Smooth muscle cell (in vitro differentiated cells): Measurements from ENCODE around the gene KIF16B. TPM values are rescaled to one million over a fixed set of nuclear protein-coding genes. Genes with fewer than 3 reads are reported as not detected.

Source experiments
- DNase-seq: peaks from one replicate; lab custom pipeline; 2025; ENCODE audit not compliant: unreplicated experiment; lab: John Stamatoyannopoulos, UW
- H2AFZ ChIP-seq: fragments of 200-600 bp; sonication (generic); 2 replicates; pipeline ENCODE4 v1.6.0; 2016; ENCODE audit warnings: antibody characterized with exemption, low read depth, mild to moderate bottlenecking
- H3F3A ChIP-seq: fragments of 200-600 bp; sonication (generic); 2 replicates; pipeline ENCODE4 v1.6.0; 2017; ENCODE audit warnings: antibody characterized with exemption, low read depth
- H3K27ac ChIP-seq: fragments of 200-600 bp; sonication (generic); 2 replicates; pipeline ENCODE4 v1.5.1; 2016; ENCODE audit warnings: low read depth, mild to moderate bottlenecking
- H3K27me3 ChIP-seq: fragments of 200-600 bp; sonication (generic); 2 replicates; pipeline ENCODE4 v1.6.1; 2016; ENCODE audit warnings: low read depth, mild to moderate bottlenecking
- H3K36me3 ChIP-seq: fragments of 200-600 bp; sonication (generic); 2 replicates; pipeline ENCODE4 v1.5.1; 2016; ENCODE audit warnings: low read depth
- H3K4me1 ChIP-seq: fragments of 200-600 bp; sonication (generic); 2 replicates; pipeline ENCODE4 v1.5.1; 2016; ENCODE audit warnings: low read depth
- H3K4me2 ChIP-seq: fragments of 200-600 bp; sonication (generic); 2 replicates; pipeline ENCODE4 v1.6.0; 2016; ENCODE audit warnings: mild to moderate bottlenecking
- H3K4me3 ChIP-seq: fragments of 200-600 bp; sonication (generic); 2 replicates; pipeline ENCODE4 v1.5.1; 2016; ENCODE audit warnings: mild to moderate bottlenecking
- H3K79me2 ChIP-seq: fragments of 200-600 bp; sonication (generic); 2 replicates; pipeline ENCODE4 v1.6.0; 2016; ENCODE audit warnings: low read depth, mild to moderate bottlenecking
- H3K9ac ChIP-seq: fragments of 200-600 bp; sonication (generic); 2 replicates; pipeline ENCODE4 v1.6.0; 2016; ENCODE audit warnings: low read depth
- H3K9me3 ChIP-seq: fragments of 200-600 bp; sonication (generic); replicated peaks from 2 replicates; pipeline ENCODE4 v1.5.1; 2016; ENCODE audit warnings: low read depth
- H4K20me1 ChIP-seq: fragments of 200-600 bp; sonication (generic); 2 replicates; pipeline ENCODE4 v1.6.0; 2016; ENCODE audit warnings: low read depth
- WGBS: methylation state at CpG from one replicate; pipeline ENCODE4 v1.1.7; 2016; ENCODE audit warnings: low lambda C conversion rate; 5-methylcytosine and 5-hydroxymethylcytosine counted together
- polyA plus RNA-seq: library from polyadenylated mRNA; unstranded; fragments of >200 nt; fragmentation: Nextera tagmentation; extraction: Ambion mirVana; gene quantifications from 2 replicates; pipeline ENCODE4 v1.2.1, GENCODE V29; 2016
- total RNA-seq: library from RNA; depleted of rRNA; stranded (reverse); fragments of >200 nt; gene quantifications from 2 replicates; pipeline ENCODE4 v1.2.3, GENCODE V29; 2014
- TF ChIP-seq, protein P1 (sequence below): fragments of 200-600 bp; sonication (generic); IDR thresholded peaks from 2 replicates; pipeline ENCODE4 v1.5.1; 2017; ENCODE audit warnings: borderline replicate concordance, mild to moderate bottlenecking, antibody characterized with exemption; ENCODE audit not compliant: insufficient read depth, poor library complexity, severe bottlenecking

KIF16B gene
- total and polyA plus RNA-seq, 2 experiments from 2014 or later = 3.6 to 12.9 TPM

DNA sequence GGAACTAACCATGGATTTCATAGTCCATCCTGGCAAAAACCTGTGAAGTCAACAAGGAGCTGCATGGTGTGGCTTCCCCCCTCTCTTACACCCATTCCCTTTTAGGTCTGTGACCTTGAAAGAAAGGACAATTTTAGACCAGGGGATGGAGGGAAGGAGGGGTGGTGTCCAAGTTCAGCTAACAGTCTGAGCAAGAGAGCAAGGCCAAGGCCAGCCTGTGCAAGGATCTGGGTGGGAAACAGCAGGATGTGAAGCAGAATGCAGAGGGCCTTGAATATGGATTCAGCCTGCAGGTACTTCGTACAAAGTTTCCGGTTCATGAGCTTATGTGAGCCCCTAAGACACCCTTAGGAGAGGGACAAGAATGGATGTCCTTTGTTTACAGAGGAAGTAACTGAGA lies 293.0 kb downstream of the KIF16B start:
- Histone ChIP-seq H3K27me3 (no peaks in the 10 kb centered on the region), H3K4me1 (no peaks in the 10 kb centered on the region), H3F3A (no peaks in the 10 kb centered on the region), H3K4me2 (no peak overlapping the region), H2AFZ (no peak overlapping the region), H4K20me1 (no peaks in the 10 kb centered on the region), H3K79me2 (no peaks in the 10 kb centered on the region), H3K9me3 (no peaks in the 10 kb centered on the region), H3K4me3 (no peak overlapping the region), H3K36me3 (no peaks in the 10 kb centered on the region), H3K27ac (no peak overlapping the region), H3K9ac (no peak overlapping the region)
- no peak for DNase-seq
- WGBS = 100% methylated on average over 2 of the region's 2 CpGs
- TF ChIP-seq, protein P1, sequence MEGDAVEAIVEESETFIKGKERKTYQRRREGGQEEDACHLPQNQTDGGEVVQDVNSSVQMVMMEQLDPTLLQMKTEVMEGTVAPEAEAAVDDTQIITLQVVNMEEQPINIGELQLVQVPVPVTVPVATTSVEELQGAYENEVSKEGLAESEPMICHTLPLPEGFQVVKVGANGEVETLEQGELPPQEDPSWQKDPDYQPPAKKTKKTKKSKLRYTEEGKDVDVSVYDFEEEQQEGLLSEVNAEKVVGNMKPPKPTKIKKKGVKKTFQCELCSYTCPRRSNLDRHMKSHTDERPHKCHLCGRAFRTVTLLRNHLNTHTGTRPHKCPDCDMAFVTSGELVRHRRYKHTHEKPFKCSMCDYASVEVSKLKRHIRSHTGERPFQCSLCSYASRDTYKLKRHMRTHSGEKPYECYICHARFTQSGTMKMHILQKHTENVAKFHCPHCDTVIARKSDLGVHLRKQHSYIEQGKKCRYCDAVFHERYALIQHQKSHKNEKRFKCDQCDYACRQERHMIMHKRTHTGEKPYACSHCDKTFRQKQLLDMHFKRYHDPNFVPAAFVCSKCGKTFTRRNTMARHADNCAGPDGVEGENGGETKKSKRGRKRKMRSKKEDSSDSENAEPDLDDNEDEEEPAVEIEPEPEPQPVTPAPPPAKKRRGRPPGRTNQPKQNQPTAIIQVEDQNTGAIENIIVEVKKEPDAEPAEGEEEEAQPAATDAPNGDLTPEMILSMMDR = no peak

DNA sequence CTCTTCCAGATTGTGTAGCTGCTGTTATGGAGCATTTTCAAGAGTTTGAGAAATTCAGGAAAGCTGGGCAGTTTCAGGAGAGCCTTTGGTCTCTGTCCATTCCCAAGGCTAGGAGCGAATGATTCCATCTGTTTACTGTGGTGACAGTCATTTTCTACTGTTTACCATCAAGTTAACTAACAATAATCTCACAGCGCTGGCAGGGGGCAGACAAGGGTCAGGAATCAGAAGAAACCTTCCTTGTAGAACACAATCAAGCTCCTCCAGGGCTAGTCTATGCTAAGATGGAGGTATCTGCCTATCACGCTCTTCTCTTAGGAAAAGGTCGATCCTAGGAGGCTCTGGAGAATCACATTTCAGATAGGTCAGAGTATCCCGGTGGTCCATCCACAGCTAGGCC lies 293.9 kb downstream of the KIF16B start:
- Histone ChIP-seq H3K27ac (no peak overlapping the region), H3K4me2 (no peak overlapping the region), H3F3A (no peaks in the 10 kb centered on the region), H3K4me3 (no peak overlapping the region), H3K27me3 (no peaks in the 10 kb centered on the region), H3K4me1 (no peaks in the 10 kb centered on the region), H3K9ac (no peak overlapping the region), H3K79me2 (no peaks in the 10 kb centered on the region), H3K36me3 (no peaks in the 10 kb centered on the region), H3K9me3 (no peaks in the 10 kb centered on the region), H4K20me1 (no peaks in the 10 kb centered on the region), H2AFZ (no peak overlapping the region)
- WGBS = 91% methylated on average over 5 of the region's 5 CpGs
- TF ChIP-seq, protein P1 = no peak
- no peak for DNase-seq

DNA sequence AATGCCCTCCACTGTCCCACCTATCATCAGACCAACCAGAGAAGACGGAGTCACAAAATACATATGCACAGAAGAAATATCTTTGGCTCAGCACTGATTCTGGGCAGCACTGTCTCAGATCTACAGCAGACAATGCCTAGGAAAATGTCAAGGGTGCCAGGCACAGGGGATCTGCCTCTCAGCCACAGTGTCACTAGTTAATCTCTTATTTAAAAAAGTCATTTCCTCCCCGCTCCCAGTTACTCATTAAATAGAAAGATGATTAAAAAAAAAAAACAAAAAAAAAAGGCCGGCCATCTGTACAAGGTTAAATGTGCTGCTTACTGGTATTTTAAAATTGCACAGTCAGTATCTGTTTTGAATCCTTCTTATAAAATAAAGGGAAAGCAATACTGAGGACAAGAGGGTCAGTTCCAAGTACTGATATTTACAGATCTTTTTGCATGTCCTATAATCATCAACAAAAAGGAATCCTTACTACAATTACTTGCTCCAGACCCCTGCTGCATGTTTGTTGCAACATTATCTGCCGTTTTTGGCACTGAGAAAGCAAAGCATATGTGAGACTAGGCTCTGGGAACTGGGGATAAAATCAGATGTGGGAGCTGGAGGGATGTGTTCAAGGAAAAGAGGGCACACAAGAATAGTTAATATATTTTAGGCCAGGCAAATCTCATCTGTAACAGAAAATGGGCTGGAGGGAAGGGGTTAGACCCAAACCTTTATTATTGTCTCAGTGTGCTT lies 299.3 kb downstream of the KIF16B start:
- Histone ChIP-seq H3K36me3 (no peaks in the 10 kb centered on the region), H3K79me2 (no peaks in the 10 kb centered on the region), H4K20me1 (no peaks in the 10 kb centered on the region), H3K27me3 (no peaks in the 10 kb centered on the region), H3K4me2 (no peak overlapping the region), H2AFZ (no peak overlapping the region), H3K27ac (no peak overlapping the region), H3F3A (no peaks in the 10 kb centered on the region), H3K4me1 (no peaks in the 10 kb centered on the region), H3K9me3 (no peaks in the 10 kb centered on the region), H3K9ac (no peak overlapping the region), H3K4me3 (no peak overlapping the region)
- TF ChIP-seq, protein P1 = no peak
- 85% methylated on average over 4 of the region's 4 CpGs for WGBS
- no peak for DNase-seq
